ENCODE measurements around the gene SLC25A30. TPM values are rescaled to one million over a fixed set of nuclear protein-coding genes. Genes with fewer than 3 reads are reported as not detected.

The SLC25A30 gene
- total and polyA plus RNA-seq, 2 donors (not counting 1 experiment from before 2014, with no cell fraction given): 11.2 to 16.9 TPM

DNA sequence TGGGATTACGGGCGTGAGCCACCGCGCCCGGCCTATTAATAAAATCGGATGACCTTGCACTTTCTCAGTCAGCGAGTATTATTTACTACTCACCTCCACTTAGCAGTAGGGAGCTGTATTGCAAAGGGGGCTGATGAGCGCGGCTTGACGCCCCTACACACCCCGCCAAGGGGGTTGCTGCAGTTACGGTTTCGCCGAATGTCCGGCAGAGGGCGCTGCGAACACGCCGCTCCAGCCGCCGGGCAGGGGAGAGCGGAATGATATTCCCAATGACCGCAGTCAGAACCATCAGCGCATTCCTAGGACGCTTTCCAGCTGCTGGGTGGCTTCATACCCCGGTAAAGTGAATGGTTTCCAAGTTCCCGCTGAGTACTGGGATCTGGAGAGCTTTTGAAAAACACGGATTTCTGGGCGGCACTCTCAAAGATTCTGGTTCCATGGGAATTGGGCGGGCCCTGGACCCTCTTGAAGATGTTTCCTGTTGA is 47.2 kb downstream of the SLC25A30 start:
- Histone ChIP-seq H3K9ac (ENCODE audit: low read length) (no peak overlapping the region), H3K36me3 (replicated peaks in 1 of 2; ENCODE audit: control extremely low read depth in 1 of 2, control insufficient read depth in 1 of 2, extremely low read depth in 1 of 2, insufficient read depth in 2 of 2, low read length in 1 of 2) (peaks cover 0 to 3% of the 10 kb centered on the region in 2 experiments), H3K27me3 (replicated peaks in 1 of 4; ENCODE audit: control extremely low read depth in 1 of 4, control insufficient read depth in 3 of 4, insufficient read depth in 4 of 4, low read length in 3 of 4) (no peaks in the 10 kb centered on the region), H3K9me3 (ENCODE audit: control extremely low read depth in 1 of 3, control insufficient read depth in 2 of 3, insufficient read depth in 1 of 3, low read length in 2 of 3) (no peaks in the 10 kb centered on the region), H3K4me3 (ENCODE audit: control extremely low read depth in 1 of 5, extremely low read depth in 1 of 5, insufficient read depth in 1 of 5, low read depth in 2 of 5, low read length in 4 of 5) (no peak overlapping the region), H3K27ac (ENCODE audit: low read length in 2 of 2) (no peak overlapping the region), H3K4me2 (replicated peaks; ENCODE audit: low read depth, low read length, poor library complexity, severe bottlenecking) (peak overlapping the region; percentile 64), H3K79me2 (ENCODE audit: control insufficient read depth, insufficient read depth, low read length) (peaks cover 4% of the 10 kb centered on the region), H3K4me1 (ENCODE audit: control insufficient read depth in 2 of 2, insufficient read depth in 2 of 2, low read length in 2 of 2) (peaks cover 13 to 24% of the 10 kb centered on the region in 2 donors), H2AFZ (ENCODE audit: insufficient read depth, low read depth, low read length, poor library complexity, severe bottlenecking) (no peak overlapping the region), H4K20me1 (ENCODE audit: control insufficient read depth, insufficient read depth, low read length, poor library complexity, severe bottlenecking) (no peaks in the 10 kb centered on the region)
- TF ChIP-seq, protein P1, sequence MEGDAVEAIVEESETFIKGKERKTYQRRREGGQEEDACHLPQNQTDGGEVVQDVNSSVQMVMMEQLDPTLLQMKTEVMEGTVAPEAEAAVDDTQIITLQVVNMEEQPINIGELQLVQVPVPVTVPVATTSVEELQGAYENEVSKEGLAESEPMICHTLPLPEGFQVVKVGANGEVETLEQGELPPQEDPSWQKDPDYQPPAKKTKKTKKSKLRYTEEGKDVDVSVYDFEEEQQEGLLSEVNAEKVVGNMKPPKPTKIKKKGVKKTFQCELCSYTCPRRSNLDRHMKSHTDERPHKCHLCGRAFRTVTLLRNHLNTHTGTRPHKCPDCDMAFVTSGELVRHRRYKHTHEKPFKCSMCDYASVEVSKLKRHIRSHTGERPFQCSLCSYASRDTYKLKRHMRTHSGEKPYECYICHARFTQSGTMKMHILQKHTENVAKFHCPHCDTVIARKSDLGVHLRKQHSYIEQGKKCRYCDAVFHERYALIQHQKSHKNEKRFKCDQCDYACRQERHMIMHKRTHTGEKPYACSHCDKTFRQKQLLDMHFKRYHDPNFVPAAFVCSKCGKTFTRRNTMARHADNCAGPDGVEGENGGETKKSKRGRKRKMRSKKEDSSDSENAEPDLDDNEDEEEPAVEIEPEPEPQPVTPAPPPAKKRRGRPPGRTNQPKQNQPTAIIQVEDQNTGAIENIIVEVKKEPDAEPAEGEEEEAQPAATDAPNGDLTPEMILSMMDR (IDR thresholded peaks at IDR 0.05): peak; percentile 92
- no peak for TF ChIP-seq EZH2 (IDR thresholded peaks at IDR 0.05; ENCODE audit: borderline replicate concordance, insufficient read depth, low read depth, low read length, poor library complexity, severe bottlenecking)
- CTCF ChIA-PET: interaction anchor here (0.5 to 4.7 kb wide), 29 partner anchors 12 to 1181 kb away, joined by 3 to 40 read pairs (median 4); partner anchors contain the start of genes COG3 and TPT1
- POLR2A ChIA-PET: interaction anchor here (0.6 to 1.5 kb wide), 2 partner anchors 30 to 45 kb away, joined by 4 to 5 read pairs; partner anchors contain the start of gene TPT1
- ATAC-seq (ENCODE audit: low read depth) (peak; percentile 16), DNase-seq (peak; percentile 67)
- H3K4me3 Mint-ChIP-seq: no peak overlapping the region
- H3K9me3 Mint-ChIP-seq (ENCODE audit: insufficient read depth): no peaks in the 10 kb centered on the region
- 15% methylated on average over 24 of the region's 30 CpGs for WGBS (ENCODE audit: insufficient coverage)
- peaks cover 32% of the 10 kb centered on the region for H3K4me1 Mint-ChIP-seq
- H3K27ac Mint-ChIP-seq: no peak overlapping the region
- intact Hi-C loops (cut with micrococcal nuclease): loop anchor here (5.0 kb wide), 1 partner anchor 121 kb away; no protein-coding TSS in a partner anchor
- no peaks in the 10 kb centered on the region for H3K27me3 Mint-ChIP-seq

DNA sequence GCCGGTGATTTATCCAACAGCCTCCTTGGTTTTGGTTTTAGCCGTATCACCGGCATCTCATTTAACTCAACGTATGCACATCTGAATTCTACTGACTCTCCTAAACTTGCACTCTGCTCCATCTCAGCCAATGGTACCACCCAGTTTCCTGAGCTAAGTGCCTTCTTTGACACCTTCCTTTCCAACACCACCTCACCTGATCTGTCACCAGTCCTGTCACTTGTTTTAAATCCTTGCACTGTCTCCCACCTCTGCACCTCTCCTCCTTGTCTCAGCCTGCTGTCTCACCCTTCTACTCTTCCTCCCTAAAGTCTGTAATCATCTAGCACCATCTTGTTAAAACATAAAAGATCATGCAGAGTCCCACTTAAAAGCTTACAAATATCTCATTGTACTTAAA is 49.1 kb downstream of the SLC25A30 start:
- Histone ChIP-seq H4K20me1 (ENCODE audit: control insufficient read depth, insufficient read depth, low read length, poor library complexity, severe bottlenecking) (no peaks in the 10 kb centered on the region), H3K9me3 (ENCODE audit: control extremely low read depth in 1 of 3, control insufficient read depth in 2 of 3, insufficient read depth in 1 of 3, low read length in 2 of 3) (peaks cover 0 to 4% (median 0%) of the 10 kb centered on the region in 3 donors), H3K36me3 (replicated peaks in 1 of 2; ENCODE audit: control extremely low read depth in 1 of 2, control insufficient read depth in 1 of 2, extremely low read depth in 1 of 2, insufficient read depth in 2 of 2, low read length in 1 of 2) (peaks cover 0 to 5% of the 10 kb centered on the region in 2 experiments), H2AFZ (ENCODE audit: insufficient read depth, low read depth, low read length, poor library complexity, severe bottlenecking) (no peak overlapping the region), H3K9ac (ENCODE audit: low read length) (no peak overlapping the region), H3K4me2 (replicated peaks; ENCODE audit: low read depth, low read length, poor library complexity, severe bottlenecking) (no peak overlapping the region), H3K4me3 (ENCODE audit: control extremely low read depth in 1 of 5, extremely low read depth in 1 of 5, insufficient read depth in 1 of 5, low read depth in 2 of 5, low read length in 4 of 5) (no peak overlapping the region), H3K4me1 (ENCODE audit: control insufficient read depth in 2 of 2, insufficient read depth in 2 of 2, low read length in 2 of 2) (peaks cover 13 to 24% of the 10 kb centered on the region in 2 donors), H3K27ac (ENCODE audit: low read length in 2 of 2) (no peak overlapping the region), H3K27me3 (replicated peaks in 1 of 4; ENCODE audit: control extremely low read depth in 1 of 4, control insufficient read depth in 3 of 4, insufficient read depth in 4 of 4, low read length in 3 of 4) (no peaks in the 10 kb centered on the region), H3K79me2 (ENCODE audit: control insufficient read depth, insufficient read depth, low read length) (peaks cover 4% of the 10 kb centered on the region)
- no peaks in the 10 kb centered on the region for H3K27me3 Mint-ChIP-seq
- peak overlapping the region; percentile 34 for H3K27ac Mint-ChIP-seq
- ChIA-PET CTCF (interaction anchor here (1.0 to 4.7 kb wide), 7 partner anchors 13 to 121 kb away, joined by 3 to 40 read pairs (median 9); partner anchors contain the start of gene TPT1), POLR2A (no interaction called here)
- TF ChIP-seq EZH2 (IDR thresholded peaks at IDR 0.05; ENCODE audit: borderline replicate concordance, insufficient read depth, low read depth, low read length, poor library complexity, severe bottlenecking): no peak
- TF ChIP-seq, protein P1 (IDR thresholded peaks at IDR 0.05): no peak
- ATAC-seq (ENCODE audit: low read depth) (no peak), DNase-seq (no peak)
- no peak overlapping the region for H3K4me3 Mint-ChIP-seq
- 94% methylated on average over 3 of the region's 4 CpGs for WGBS (ENCODE audit: insufficient coverage)
- peaks cover 32% of the 10 kb centered on the region for H3K4me1 Mint-ChIP-seq
- H3K9me3 Mint-ChIP-seq (ENCODE audit: insufficient read depth): no peaks in the 10 kb centered on the region
- intact Hi-C loops (cut with micrococcal nuclease): no loop called here

Measured in B cell (primary cell).